ENCODE data around the gene FTO. TPM values are rescaled to one million over a fixed set of nuclear protein-coding genes. Genes with fewer than 3 reads are reported as not detected.

Gene FTO
- total and polyA plus RNA-seq, 2 of the 13 experiments (the other 11 are each of a cell fraction or from before 2014, with no cell fraction given) = 41.6 to 55.8 TPM

DNA sequence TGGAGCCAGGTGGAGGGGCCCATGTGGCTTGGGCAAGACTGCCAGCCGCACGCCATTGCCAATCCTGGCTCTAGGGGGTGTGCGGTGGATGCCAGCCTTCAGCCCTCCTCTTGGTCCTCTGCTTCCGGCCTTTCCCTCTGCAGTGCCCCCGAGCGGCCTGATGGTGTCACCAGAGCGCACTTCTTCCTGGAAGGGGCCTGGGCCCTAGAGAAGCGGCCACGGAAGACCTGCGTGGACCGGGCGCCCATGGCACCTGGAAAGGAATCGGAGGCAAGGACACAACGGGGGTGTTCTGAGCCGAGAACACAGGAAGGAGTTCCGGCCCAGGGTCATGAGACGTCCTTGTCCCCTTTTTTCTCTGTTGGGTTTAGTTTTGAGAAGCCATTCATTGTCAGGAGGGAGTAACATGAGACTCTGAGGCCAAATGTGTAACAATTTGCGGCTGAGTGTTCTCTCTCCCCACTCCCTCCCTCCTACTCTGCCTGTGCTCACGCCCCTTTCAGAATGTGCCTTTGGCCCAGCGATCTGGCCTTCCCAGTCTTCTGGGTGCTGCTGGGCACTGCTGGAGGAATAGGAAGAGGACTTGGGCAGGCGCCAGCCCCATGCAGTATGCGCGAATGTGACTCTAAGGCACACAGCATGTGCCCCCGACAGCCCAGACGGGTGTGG lies 489.8 kb downstream of the FTO start (continued):
- TF ChIP-seq, protein P1, sequence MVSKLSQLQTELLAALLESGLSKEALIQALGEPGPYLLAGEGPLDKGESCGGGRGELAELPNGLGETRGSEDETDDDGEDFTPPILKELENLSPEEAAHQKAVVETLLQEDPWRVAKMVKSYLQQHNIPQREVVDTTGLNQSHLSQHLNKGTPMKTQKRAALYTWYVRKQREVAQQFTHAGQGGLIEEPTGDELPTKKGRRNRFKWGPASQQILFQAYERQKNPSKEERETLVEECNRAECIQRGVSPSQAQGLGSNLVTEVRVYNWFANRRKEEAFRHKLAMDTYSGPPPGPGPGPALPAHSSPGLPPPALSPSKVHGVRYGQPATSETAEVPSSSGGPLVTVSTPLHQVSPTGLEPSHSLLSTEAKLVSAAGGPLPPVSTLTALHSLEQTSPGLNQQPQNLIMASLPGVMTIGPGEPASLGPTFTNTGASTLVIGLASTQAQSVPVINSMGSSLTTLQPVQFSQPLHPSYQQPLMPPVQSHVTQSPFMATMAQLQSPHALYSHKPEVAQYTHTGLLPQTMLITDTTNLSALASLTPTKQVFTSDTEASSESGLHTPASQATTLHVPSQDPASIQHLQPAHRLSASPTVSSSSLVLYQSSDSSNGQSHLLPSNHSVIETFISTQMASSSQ (IDR thresholded peaks at IDR 0.05; ENCODE audit: low read depth) = no peak
- TF ChIP-seq, protein P1 (CRISPR knock-in tag; IDR thresholded peaks at IDR 0.05; ENCODE audit: borderline replicate concordance) = 0 out of 2 replicates have a peak, but pooled peaks have one; percentile 30
- TF ChIP-seq, protein P2, sequence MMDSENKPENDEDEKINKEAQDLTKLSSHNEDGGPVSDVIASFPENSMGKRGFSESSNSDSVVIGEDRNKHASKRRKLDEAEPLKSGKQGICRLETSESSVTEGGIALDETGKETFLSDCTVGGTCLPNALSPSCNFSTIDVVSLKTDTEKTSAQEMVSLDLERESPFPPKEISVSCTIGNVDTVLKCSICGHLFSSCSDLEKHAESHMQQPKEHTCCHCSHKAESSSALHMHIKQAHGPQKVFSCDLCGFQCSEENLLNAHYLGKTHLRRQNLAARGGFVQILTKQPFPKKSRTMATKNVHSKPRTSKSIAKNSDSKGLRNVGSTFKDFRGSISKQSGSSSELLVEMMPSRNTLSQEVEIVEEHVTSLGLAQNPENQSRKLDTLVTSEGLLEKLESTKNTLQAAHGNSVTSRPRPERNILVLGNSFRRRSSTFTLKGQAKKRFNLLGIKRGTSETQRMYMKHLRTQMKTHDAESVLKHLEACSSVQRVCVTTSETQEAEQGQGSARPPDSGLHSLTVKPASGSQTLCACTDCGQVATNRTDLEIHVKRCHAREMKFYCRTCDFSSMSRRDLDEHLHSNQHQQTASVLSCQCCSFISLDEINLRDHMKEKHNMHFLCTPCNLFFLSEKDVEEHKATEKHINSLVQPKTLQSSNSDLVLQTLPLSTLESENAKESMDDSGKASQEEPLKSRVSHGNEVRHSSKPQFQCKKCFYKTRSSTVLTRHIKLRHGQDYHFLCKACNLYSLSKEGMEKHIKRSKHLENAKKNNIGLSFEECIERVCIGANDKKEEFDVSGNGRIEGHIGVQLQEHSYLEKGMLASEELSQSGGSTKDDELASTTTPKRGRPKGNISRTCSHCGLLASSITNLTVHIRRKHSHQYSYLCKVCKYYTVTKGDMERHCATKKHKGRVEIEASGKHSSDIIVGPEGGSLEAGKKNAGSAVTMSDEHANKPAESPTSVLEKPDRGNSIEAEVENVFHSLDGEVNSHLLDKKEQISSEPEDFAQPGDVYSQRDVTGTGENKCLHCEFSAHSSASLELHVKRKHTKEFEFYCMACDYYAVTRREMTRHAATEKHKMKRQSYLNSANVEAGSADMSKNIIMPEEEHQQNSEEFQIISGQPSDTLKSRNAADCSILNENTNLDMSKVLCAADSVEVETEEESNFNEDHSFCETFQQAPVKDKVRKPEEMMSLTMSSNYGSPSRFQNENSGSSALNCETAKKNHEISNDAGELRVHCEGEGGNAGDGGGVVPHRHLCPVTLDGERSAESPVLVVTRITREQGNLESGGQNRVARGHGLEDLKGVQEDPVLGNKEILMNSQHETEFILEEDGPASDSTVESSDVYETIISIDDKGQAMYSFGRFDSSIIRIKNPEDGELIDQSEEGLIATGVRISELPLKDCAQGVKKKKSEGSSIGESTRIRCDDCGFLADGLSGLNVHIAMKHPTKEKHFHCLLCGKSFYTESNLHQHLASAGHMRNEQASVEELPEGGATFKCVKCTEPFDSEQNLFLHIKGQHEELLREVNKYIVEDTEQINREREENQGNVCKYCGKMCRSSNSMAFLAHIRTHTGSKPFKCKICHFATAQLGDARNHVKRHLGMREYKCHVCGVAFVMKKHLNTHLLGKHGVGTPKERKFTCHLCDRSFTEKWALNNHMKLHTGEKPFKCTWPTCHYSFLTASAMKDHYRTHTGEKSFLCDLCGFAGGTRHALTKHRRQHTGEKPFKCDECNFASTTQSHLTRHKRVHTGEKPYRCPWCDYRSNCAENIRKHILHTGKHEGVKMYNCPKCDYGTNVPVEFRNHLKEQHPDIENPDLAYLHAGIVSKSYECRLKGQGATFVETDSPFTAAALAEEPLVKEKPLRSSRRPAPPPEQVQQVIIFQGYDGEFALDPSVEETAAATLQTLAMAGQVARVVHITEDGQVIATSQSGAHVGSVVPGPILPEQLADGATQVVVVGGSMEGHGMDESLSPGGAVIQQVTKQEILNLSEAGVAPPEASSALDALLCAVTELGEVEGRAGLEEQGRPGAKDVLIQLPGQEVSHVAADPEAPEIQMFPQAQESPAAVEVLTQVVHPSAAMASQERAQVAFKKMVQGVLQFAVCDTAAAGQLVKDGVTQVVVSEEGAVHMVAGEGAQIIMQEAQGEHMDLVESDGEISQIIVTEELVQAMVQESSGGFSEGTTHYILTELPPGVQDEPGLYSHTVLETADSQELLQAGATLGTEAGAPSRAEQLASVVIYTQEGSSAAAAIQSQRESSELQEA (CRISPR knock-in tag; IDR thresholded peaks at IDR 0.05; ENCODE audit: not compliant biosample characterization) = peak; percentile 25
- no peak for TF ChIP-seq STAT5B (CRISPR knock-in tag; IDR thresholded peaks at IDR 0.05)
- no peak for TF ChIP-seq SRY (CRISPR knock-in tag; IDR thresholded peaks at IDR 0.05)
- TF ChIP-seq RCOR2 (CRISPR knock-in tag; IDR thresholded peaks at IDR 0.05) = peak; percentile 23; the same call in 1 of the 2 replicates
- TF ChIP-seq, protein P3, sequence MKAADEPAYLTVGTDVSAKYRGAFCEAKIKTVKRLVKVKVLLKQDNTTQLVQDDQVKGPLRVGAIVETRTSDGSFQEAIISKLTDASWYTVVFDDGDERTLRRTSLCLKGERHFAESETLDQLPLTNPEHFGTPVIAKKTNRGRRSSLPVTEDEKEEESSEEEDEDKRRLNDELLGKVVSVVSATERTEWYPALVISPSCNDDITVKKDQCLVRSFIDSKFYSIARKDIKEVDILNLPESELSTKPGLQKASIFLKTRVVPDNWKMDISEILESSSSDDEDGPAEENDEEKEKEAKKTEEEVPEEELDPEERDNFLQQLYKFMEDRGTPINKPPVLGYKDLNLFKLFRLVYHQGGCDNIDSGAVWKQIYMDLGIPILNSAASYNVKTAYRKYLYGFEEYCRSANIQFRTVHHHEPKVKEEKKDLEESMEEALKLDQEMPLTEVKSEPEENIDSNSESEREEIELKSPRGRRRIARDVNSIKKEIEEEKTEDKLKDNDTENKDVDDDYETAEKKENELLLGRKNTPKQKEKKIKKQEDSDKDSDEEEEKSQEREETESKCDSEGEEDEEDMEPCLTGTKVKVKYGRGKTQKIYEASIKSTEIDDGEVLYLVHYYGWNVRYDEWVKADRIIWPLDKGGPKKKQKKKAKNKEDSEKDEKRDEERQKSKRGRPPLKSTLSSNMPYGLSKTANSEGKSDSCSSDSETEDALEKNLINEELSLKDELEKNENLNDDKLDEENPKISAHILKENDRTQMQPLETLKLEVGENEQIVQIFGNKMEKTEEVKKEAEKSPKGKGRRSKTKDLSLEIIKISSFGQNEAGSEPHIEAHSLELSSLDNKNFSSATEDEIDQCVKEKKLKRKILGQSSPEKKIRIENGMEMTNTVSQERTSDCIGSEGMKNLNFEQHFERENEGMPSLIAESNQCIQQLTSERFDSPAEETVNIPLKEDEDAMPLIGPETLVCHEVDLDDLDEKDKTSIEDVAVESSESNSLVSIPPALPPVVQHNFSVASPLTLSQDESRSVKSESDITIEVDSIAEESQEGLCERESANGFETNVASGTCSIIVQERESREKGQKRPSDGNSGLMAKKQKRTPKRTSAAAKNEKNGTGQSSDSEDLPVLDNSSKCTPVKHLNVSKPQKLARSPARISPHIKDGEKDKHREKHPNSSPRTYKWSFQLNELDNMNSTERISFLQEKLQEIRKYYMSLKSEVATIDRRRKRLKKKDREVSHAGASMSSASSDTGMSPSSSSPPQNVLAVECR (CRISPR knock-in tag; IDR thresholded peaks at IDR 0.05; ENCODE audit: borderline replicate concordance) = no peak
- TF ChIP-seq PAF1 (CRISPR knock-in tag; IDR thresholded peaks at IDR 0.05) = no peak
- TF ChIP-seq, protein P4, sequence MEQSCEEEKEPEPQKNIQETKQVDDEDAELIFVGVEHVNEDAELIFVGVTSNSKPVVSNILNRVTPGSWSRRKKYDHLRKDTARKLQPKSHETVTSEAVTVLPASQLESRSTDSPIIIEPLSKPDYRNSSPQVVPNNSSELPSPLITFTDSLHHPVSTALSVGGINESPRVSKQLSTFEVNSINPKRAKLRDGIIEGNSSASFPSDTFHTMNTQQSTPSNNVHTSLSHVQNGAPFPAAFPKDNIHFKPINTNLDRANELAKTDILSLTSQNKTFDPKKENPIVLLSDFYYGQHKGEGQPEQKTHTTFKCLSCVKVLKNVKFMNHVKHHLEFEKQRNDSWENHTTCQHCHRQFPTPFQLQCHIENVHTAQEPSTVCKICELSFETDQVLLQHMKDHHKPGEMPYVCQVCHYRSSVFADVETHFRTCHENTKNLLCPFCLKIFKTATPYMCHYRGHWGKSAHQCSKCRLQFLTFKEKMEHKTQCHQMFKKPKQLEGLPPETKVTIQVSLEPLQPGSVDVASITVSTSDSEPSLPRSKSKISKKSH (CRISPR knock-in tag; IDR thresholded peaks at IDR 0.05; ENCODE audit: borderline replicate concordance) = no peak
- no peak for TF ChIP-seq SIX4 (CRISPR knock-in tag; IDR thresholded peaks at IDR 0.05)
